ENCODE results near the gene CAPZA1. TPM values are rescaled to one million over a fixed set of nuclear protein-coding genes. Genes with fewer than 3 reads are reported as not detected.

Gene CAPZA1
- total RNA-seq, 1 donor from 2014 or later: 143 TPM

DNA sequence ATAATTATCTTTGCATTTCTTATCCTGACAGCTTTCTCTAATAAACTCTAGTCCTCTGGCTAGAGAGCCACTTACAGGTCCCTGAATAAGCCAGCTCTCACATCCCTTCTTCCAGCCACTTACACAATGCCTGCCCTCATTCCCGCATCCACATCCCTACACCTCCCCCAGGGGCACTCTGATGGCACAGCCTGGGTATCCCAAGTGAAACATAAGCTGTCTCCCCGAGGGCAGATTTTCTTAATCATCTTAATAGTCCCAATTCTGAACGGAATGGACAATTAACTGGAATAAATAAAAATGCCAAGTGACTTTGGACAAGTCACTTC lies 82.4 kb downstream of the CAPZA1 start:
- intact Hi-C loops (cut with DNase I): no loop called here
- TF ChIP-seq CTCF (IDR thresholded peaks at IDR 0.05): no peak
- H3K27me3 ChIP-seq (ENCODE audit: low read depth): no peaks in the 10 kb centered on the region
- no peak overlapping the region for H3K4me3 ChIP-seq
- no peaks in the 10 kb centered on the region for H3K9me3 ChIP-seq
- ATAC-seq: no peak
- peaks cover 63% of the 10 kb centered on the region for H3K36me3 ChIP-seq
- peak overlapping the region; percentile 84 for H3K27ac ChIP-seq
- no peak for DNase-seq
- H3K4me1 ChIP-seq: peaks cover 79% of the 10 kb centered on the region

- no peak for ATAC-seq
- peak overlapping the region; percentile 84 for H3K27ac ChIP-seq
Measured at GRCh38 chr1:112702420-112703261, 83.0 kb downstream of the CAPZA1 start.

DNA sequence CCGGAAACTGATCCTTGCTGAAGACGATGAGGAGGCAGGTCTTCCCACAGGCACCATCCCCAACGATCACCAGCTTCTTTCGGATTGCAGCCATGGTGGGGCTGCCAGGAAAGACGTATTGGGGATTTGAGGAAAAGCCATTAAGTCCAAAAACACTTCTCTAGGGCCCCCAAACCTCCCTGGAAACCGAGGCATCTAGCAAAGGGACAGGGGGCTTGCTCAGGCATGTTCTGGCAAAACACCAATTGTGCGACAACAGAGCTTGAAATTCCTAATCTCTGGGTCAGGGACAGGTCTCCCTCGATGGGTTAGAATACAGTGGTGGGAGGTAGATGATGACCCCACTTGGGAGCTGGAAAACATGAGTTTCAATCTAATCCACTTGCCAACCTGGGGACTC lies 84.1 kb downstream of the CAPZA1 start:
- Histone ChIP-seq H3K36me3 (peaks cover 47% of the 10 kb centered on the region), H3K27me3 (ENCODE audit: low read depth) (no peaks in the 10 kb centered on the region), H3K4me3 (no peak overlapping the region), H3K27ac (no peak overlapping the region), H3K9me3 (no peaks in the 10 kb centered on the region), H3K4me1 (peaks cover 75% of the 10 kb centered on the region)
- ATAC-seq: no peak
- TF ChIP-seq CTCF (IDR thresholded peaks at IDR 0.05): no peak
- DNase-seq: no peak
- intact Hi-C loops (cut with DNase I): no loop called here

More at GRCh38 chr1:112702420-112703261, 83.0 kb downstream of the CAPZA1 start:
- Histone ChIP-seq H3K27me3 (ENCODE audit: low read depth) (no peaks in the 10 kb centered on the region), H3K4me1 (peaks cover 79% of the 10 kb centered on the region), H3K36me3 (peaks cover 57% of the 10 kb centered on the region), H3K9me3 (no peaks in the 10 kb centered on the region), H3K4me3 (no peak overlapping the region)
- TF ChIP-seq CTCF (IDR thresholded peaks at IDR 0.05): no peak
- intact Hi-C loops (cut with DNase I): no loop called here
- DNase-seq: no peak

DNA sequence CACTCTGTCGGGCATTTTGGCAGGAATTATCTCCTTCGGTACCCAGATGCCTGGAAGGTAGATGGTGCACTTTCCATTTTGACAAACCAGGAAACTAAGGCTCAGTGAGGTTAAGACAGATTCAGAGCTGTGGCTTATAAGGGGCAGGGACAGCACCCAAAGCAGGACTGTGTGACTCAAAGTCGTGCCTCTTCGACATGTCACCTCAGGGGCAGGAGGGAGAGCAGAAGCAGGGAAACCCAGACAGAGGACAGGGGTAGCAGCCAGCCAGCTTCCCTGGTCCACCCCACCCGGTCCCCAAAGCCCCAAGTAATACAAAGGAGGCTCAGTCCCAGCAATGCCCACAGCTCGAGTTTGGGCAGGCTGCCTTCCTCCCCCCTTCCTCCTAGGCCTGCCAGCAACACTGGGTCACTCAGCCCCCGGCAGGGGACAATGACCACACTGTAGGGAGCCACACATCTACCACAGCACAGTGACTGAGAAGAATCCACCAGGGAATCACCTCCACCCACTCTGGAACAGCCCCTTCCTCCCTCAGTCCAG lies 84.8 kb downstream of the CAPZA1 start:
- Histone ChIP-seq H3K27me3 (ENCODE audit: low read depth) (no peaks in the 10 kb centered on the region), H3K4me3 (peak overlapping the region; percentile 97), H3K27ac (peak overlapping the region; percentile 81), H3K9me3 (no peaks in the 10 kb centered on the region), H3K36me3 (peaks cover 39% of the 10 kb centered on the region), H3K4me1 (peaks cover 67% of the 10 kb centered on the region)
- DNase-seq (no peak), ATAC-seq (no peak)
- intact Hi-C loops (cut with DNase I): no loop called here
- no peak for TF ChIP-seq CTCF (IDR thresholded peaks at IDR 0.05)

DNA sequence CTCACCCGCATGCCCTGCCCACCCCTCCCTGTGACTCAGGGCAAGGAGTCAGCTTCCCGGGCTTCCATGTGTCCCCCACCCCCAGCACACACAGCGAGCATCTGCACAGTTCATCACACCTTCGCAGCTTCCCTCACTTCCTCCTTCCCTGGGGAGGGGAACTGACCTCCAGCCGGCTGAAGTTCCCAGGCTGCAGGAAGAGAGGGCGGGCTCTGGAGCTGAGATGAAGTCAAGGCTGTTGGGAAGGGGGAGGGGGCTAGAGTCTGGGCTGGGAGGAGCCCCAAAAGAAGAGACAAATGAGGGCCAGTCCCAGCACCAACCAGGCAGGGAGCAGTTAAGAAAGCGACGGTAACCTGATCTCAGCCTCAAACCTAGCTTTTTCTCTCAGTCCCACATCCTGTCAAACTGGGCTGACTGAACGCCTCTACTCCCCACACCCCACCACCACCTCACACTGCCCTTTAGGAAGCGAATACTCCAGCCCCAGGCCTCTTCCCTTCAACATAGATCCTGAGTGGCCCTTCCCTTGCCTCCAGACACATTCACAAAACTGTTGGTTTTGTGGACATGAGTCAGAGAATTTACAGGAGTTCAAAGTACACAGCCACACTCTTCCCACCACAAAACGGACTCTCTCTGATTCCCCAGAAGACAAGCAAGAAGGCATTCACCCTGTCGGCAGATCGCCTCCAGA lies 85.4 kb downstream of the CAPZA1 start:
- peak overlapping the region; percentile 81 for H3K27ac ChIP-seq
- ATAC-seq (peak; percentile 60 to 67), DNase-seq (peak; percentile 81)
- H3K9me3 ChIP-seq: no peaks in the 10 kb centered on the region
- H3K4me3 ChIP-seq: peak overlapping the region; percentile 97
- intact Hi-C loops (cut with DNase I): no loop called here
- TF ChIP-seq CTCF (IDR thresholded peaks at IDR 0.05): no peak
- peaks cover 33% of the 10 kb centered on the region for H3K36me3 ChIP-seq
- no peaks in the 10 kb centered on the region for H3K27me3 ChIP-seq (ENCODE audit: low read depth)
- peaks cover 61% of the 10 kb centered on the region for H3K4me1 ChIP-seq
